Stimulated activated naive B cell treated with anti-CD40 and anti-IgM and Interleukin-4, amounts not matched to agents 10 μg/mL and 1 μg/mL and 100 μg/mL, for 72 hours (primary cell): ENCODE results near the gene ADGRB3.
"Not testable (repeated sequence)": the region's sequence is repeated elsewhere in the genome, so short reads cannot be mapped to it uniquely, and the experiment has no call there.

ENCODE experiments used
- ATAC-seq, 2 donors: fragments of 150-1000 bp; cut with Tn5 transposase; replicated peaks; 2 replicates each; pipeline ENCODE4 v1.10.0; 2021; ENCODE audit warnings: moderate library complexity in 1 of 2
- DNase-seq: peaks from one replicate; pipeline ENCODE4 v3.0.0; 2021
- H3K27ac Mint-ChIP-seq: one replicate; pipeline ENCODE4 v1.8.0; 2022; ENCODE audit warnings: mild to moderate bottlenecking, mixed read lengths
- H3K27me3 Mint-ChIP-seq, 2 donors: one replicate each; pipeline ENCODE4 v1.8.0; 2022; ENCODE audit warnings: mixed read lengths in 2 of 2
- H3K36me3 Mint-ChIP-seq, 2 donors: one replicate each; pipeline ENCODE4 v1.8.0; 2022; ENCODE audit warnings: mixed read lengths in 2 of 2, mild to moderate bottlenecking in 1 of 2
- H3K4me1 Mint-ChIP-seq, 2 donors: one replicate each; pipeline ENCODE4 v1.8.0; 2022; ENCODE audit warnings: mixed read lengths in 2 of 2, mild to moderate bottlenecking in 1 of 2
- H3K4me3 Mint-ChIP-seq, 2 donors: one replicate each; pipeline ENCODE4 v1.8.0; 2022; ENCODE audit warnings: mild to moderate bottlenecking in 2 of 2, mixed read lengths in 2 of 2, moderate library complexity in 1 of 2
- H3K9me3 Mint-ChIP-seq, 2 donors: one replicate each; pipeline ENCODE4 v1.8.0; 2022; ENCODE audit warnings: mixed read lengths in 2 of 2, mild to moderate bottlenecking in 1 of 2

ADGRB3 gene

DNA sequence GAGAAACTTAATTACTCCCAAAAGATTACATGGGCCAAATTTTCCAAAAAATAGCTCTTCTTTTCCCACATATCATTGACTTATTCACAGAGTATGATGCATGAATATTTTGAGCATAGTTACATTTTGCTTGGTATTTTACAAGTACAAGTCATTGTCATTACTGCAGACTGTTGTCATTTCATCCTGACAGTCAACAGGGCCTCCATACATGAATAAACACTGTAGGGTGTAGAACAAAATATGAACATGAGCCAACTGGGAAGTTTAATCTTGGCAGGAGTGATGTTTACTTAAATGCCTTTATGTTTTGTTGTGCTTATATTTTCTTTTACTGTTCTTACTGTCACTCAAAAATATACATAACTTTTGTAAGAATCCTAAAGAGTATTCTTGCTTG lies 340.7 kb downstream of the ADGRB3 start:
- no peak overlapping the region for H3K27ac Mint-ChIP-seq
- no peaks in the 10 kb centered on the region for H3K36me3 Mint-ChIP-seq
- ATAC-seq (no peak), DNase-seq (no peak)
- no peak overlapping the region for H3K4me3 Mint-ChIP-seq
- no peaks in the 10 kb centered on the region for H3K4me1 Mint-ChIP-seq
- no peaks in the 10 kb centered on the region for H3K27me3 Mint-ChIP-seq
- H3K9me3 Mint-ChIP-seq: no peaks in the 10 kb centered on the region

- Mint-ChIP-seq H3K4me3 (no peak overlapping the region), H3K9me3 (no peaks in the 10 kb centered on the region), H3K36me3 (no peaks in the 10 kb centered on the region), H3K27me3 (no peaks in the 10 kb centered on the region), H3K27ac (no peak overlapping the region), H3K4me1 (no peaks in the 10 kb centered on the region)
- DNase-seq: no peak
- no peak for ATAC-seq
Observed at GRCh38 chr6:68976260-68976659, 341.2 kb downstream of the ADGRB3 start.

- H3K4me3 Mint-ChIP-seq: no peak overlapping the region
- H3K27ac Mint-ChIP-seq: no peak overlapping the region
- no peak for ATAC-seq
- H3K27me3 Mint-ChIP-seq: no peaks in the 10 kb centered on the region
- no peaks in the 10 kb centered on the region for H3K9me3 Mint-ChIP-seq
- no peak for DNase-seq
- H3K36me3 Mint-ChIP-seq: no peaks in the 10 kb centered on the region
- no peaks in the 10 kb centered on the region for H3K4me1 Mint-ChIP-seq
Observed at GRCh38 chr6:68978411-68978810, 343.3 kb downstream of the ADGRB3 start.

DNA sequence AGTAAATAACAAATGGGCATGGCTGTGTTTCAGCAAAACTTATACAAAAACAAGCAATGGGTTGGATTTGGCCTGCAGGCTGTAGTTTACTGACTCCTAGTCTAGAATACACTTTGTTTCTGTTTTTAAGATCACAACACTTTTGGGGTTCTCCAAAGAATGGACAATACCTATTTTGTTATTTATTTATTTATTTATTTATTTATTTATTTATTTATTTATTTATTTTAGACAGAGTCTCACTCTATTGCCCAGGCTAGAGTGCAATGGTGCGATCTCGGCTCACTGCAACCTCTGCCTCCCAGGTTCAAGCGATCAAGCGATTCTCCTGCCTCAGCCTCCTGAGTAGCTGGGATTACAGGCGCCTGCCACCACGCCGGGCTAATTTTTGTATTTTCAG lies 346.6 kb downstream of the ADGRB3 start:
- DNase-seq, H3K9me3 Mint-ChIP-seq, H3K27me3 Mint-ChIP-seq, H3K27ac Mint-ChIP-seq, ATAC-seq, H3K36me3 Mint-ChIP-seq, H3K4me1 Mint-ChIP-seq, H3K4me3 Mint-ChIP-seq: not testable (repeated sequence)

GRCh38 chr6:68988698-68989097 lies 353.6 kb downstream of the ADGRB3 start:
- H3K27me3 Mint-ChIP-seq: no peaks in the 10 kb centered on the region
- H3K27ac Mint-ChIP-seq: no peak overlapping the region
- no peak overlapping the region for H3K4me3 Mint-ChIP-seq
- DNase-seq (no peak), ATAC-seq (no peak)
- H3K9me3 Mint-ChIP-seq: no peaks in the 10 kb centered on the region
- H3K36me3 Mint-ChIP-seq: no peaks in the 10 kb centered on the region
- no peaks in the 10 kb centered on the region for H3K4me1 Mint-ChIP-seq

DNA sequence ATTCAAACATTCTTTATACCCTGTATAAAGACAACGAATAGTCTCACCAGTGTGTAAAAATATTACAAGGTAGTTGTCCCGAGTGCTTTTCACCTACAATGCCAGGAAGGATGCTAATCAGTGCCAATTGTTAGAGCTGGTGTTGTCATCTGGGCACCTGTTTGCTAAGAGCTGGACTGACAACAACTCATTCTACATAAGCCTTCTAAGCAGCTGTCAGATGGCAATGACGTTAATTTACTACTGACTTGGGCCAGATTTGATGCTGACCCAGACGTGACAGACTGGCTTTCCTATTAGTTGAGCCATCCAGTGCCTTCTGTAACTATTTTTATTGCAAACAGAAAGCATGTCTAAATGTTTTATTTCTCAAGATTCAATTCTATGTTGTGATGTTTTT lies 355.2 kb downstream of the ADGRB3 start:
- H3K36me3 Mint-ChIP-seq: no peaks in the 10 kb centered on the region
- no peaks in the 10 kb centered on the region for H3K27me3 Mint-ChIP-seq
- no peaks in the 10 kb centered on the region for H3K4me1 Mint-ChIP-seq
- no peak overlapping the region for H3K4me3 Mint-ChIP-seq
- no peak for ATAC-seq
- DNase-seq: no peak
- H3K27ac Mint-ChIP-seq: no peak overlapping the region
- H3K9me3 Mint-ChIP-seq: no peaks in the 10 kb centered on the region

GRCh38 chr6:68993911-68994310 lies 358.8 kb downstream of the ADGRB3 start:
- Mint-ChIP-seq H3K27me3 (no peaks in the 10 kb centered on the region), H3K4me1 (no peaks in the 10 kb centered on the region), H3K36me3 (no peaks in the 10 kb centered on the region), H3K4me3 (no peak overlapping the region), H3K27ac (no peak overlapping the region), H3K9me3 (peaks cover 0 to 2% of the 10 kb centered on the region in 2 donors)
- DNase-seq (no peak), ATAC-seq (no peak)

- Mint-ChIP-seq H3K9me3 (peaks cover 0 to 2% of the 10 kb centered on the region in 2 donors), H3K4me1 (no peaks in the 10 kb centered on the region)
Observed at GRCh38 chr6:68994521-68994920, 359.4 kb downstream of the ADGRB3 start.

DNA sequence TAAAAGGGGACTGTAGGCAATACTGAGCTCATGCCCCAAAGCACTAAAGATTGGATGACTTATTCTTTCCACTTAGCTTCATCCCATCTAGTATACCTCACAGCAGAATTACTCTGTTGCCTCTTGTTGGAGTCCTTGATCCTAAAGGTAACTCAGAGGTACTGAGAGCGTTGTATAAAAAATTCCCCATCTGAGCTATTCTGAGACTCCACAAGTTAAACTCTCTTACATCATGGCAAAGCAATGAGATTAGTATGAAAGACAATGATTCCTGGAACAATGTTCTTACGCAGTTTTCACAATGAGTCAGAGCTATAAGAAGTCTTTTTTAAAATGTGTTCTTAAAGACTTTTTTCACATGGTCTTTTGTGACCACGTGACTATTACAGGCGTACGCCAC lies 370.1 kb downstream of the ADGRB3 start:
- no peak overlapping the region for H3K4me3 Mint-ChIP-seq
- H3K36me3 Mint-ChIP-seq: no peaks in the 10 kb centered on the region
- ATAC-seq (peak; percentile 31 to 77), DNase-seq (no peak)
- no peaks in the 10 kb centered on the region for H3K27me3 Mint-ChIP-seq
- no peaks in the 10 kb centered on the region for H3K4me1 Mint-ChIP-seq
- no peak overlapping the region for H3K27ac Mint-ChIP-seq
- no peaks in the 10 kb centered on the region for H3K9me3 Mint-ChIP-seq

More at GRCh38 chr6:68994521-68994920, 359.4 kb downstream of the ADGRB3 start:
- ATAC-seq: no peak
- no peak overlapping the region for H3K27ac Mint-ChIP-seq
- no peak for DNase-seq
- H3K36me3 Mint-ChIP-seq: no peaks in the 10 kb centered on the region
- H3K27me3 Mint-ChIP-seq: no peaks in the 10 kb centered on the region
- no peak overlapping the region for H3K4me3 Mint-ChIP-seq

- H3K4me1 Mint-ChIP-seq: no peaks in the 10 kb centered on the region
- no peaks in the 10 kb centered on the region for H3K9me3 Mint-ChIP-seq
- no peaks in the 10 kb centered on the region for H3K27me3 Mint-ChIP-seq
- H3K27ac Mint-ChIP-seq: no peak overlapping the region
- DNase-seq: no peak
- no peaks in the 10 kb centered on the region for H3K36me3 Mint-ChIP-seq
- ATAC-seq: no peak
- H3K4me3 Mint-ChIP-seq: no peak overlapping the region
Observed at GRCh38 chr6:69007781-69008180, 372.7 kb downstream of the ADGRB3 start.

- Mint-ChIP-seq H3K4me1 (no peaks in the 10 kb centered on the region), H3K36me3 (no peaks in the 10 kb centered on the region), H3K9me3 (no peaks in the 10 kb centered on the region), H3K27me3 (no peaks in the 10 kb centered on the region), H3K27ac (no peak overlapping the region), H3K4me3 (no peak overlapping the region)
- ATAC-seq: no peak
- DNase-seq: no peak
Observed at GRCh38 chr6:69012211-69012610, 377.1 kb downstream of the ADGRB3 start.

DNA sequence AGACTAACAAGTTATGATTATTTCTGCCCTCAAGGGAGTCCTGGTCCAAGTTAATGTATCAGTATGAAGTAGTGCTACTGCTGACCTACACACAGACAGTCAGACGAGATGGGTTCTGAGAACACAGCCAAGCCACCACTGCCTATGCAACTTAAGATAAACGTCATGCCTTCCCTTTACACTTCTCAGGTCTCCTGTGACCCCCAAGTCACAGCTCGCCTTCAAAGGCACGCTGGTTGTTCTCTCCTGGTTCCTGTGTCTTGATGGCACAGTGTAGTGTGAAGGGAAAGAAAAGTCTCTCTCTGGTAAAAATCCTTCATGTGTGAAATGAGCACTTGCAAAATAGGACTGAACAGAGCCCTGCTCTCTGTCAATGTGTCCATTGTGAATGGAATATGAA lies 377.8 kb downstream of the ADGRB3 start:
- H3K4me1 Mint-ChIP-seq: no peaks in the 10 kb centered on the region
- no peak for ATAC-seq
- DNase-seq: no peak
- no peak overlapping the region for H3K27ac Mint-ChIP-seq
- no peaks in the 10 kb centered on the region for H3K36me3 Mint-ChIP-seq
- H3K9me3 Mint-ChIP-seq: no peaks in the 10 kb centered on the region
- H3K27me3 Mint-ChIP-seq: no peaks in the 10 kb centered on the region
- no peak overlapping the region for H3K4me3 Mint-ChIP-seq

GRCh38 chr6:69018906-69019305 lies 383.8 kb downstream of the ADGRB3 start:
- DNase-seq (no peak), ATAC-seq (no peak)
- no peaks in the 10 kb centered on the region for H3K36me3 Mint-ChIP-seq

GRCh38 chr6:69019832-69020231 lies 384.8 kb downstream of the ADGRB3 start:
- no peaks in the 10 kb centered on the region for H3K36me3 Mint-ChIP-seq
- DNase-seq: no peak
- no peaks in the 10 kb centered on the region for H3K27me3 Mint-ChIP-seq
- H3K4me1 Mint-ChIP-seq: no peaks in the 10 kb centered on the region
- H3K4me3 Mint-ChIP-seq: no peak overlapping the region
- no peaks in the 10 kb centered on the region for H3K9me3 Mint-ChIP-seq
- no peak overlapping the region for H3K27ac Mint-ChIP-seq
- no peak for ATAC-seq

More at GRCh38 chr6:69018906-69019305, 383.8 kb downstream of the ADGRB3 start:
- Mint-ChIP-seq H3K27me3 (no peaks in the 10 kb centered on the region), H3K4me1 (no peaks in the 10 kb centered on the region), H3K9me3 (no peaks in the 10 kb centered on the region), H3K4me3 (no peak overlapping the region), H3K27ac (no peak overlapping the region)

- H3K27me3 Mint-ChIP-seq: no peaks in the 10 kb centered on the region
- peaks cover 0 to 3% of the 10 kb centered on the region in 2 donors for H3K4me1 Mint-ChIP-seq
- H3K4me3 Mint-ChIP-seq: no peak overlapping the region
- ATAC-seq (no peak), DNase-seq (no peak)
- no peaks in the 10 kb centered on the region for H3K36me3 Mint-ChIP-seq
- peaks cover 0 to 2% of the 10 kb centered on the region in 2 donors for H3K9me3 Mint-ChIP-seq
- no peak overlapping the region for H3K27ac Mint-ChIP-seq
Observed at GRCh38 chr6:69022993-69023392, 387.9 kb downstream of the ADGRB3 start.

DNA sequence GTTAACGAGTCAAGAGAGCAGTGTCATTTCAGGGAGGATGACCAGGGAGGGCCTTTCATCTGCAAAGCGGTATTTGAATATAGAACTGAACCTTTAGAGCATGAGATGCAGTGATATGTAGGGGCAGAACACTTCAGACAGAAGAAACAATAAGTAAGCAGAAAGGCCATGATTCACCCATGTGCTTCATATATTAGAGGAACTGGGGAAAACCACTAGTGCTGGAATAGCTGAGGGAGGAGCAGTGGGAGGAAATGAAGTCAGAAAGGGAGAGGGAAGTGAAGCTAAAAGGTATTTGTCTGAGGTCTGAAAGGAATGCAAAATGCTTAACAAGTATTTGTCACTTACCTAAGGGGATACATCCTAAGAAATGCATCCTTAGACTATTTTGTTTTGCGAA lies 391.2 kb downstream of the ADGRB3 start:
- Mint-ChIP-seq H3K27me3 (no peaks in the 10 kb centered on the region), H3K36me3 (no peaks in the 10 kb centered on the region), H3K4me1 (peaks cover 0 to 3% of the 10 kb centered on the region in 2 donors), H3K4me3 (no peak overlapping the region), H3K9me3 (peaks cover 0 to 2% of the 10 kb centered on the region in 2 donors), H3K27ac (no peak overlapping the region)
- ATAC-seq (peak; percentile 34 to 41), DNase-seq (no peak)
